Suprapubic skin (tissue), 3 donors: ENCODE data around the gene TNFRSF9.

Experiments
- CTCF ChIP-seq, 2 donors: fragments of 200-600 bp in 1 of 2; fragments of 450-650 bp in 1 of 2; sonication (generic) in 1 of 2; IDR thresholded peaks; one replicate each; pipeline ENCODE4 v1.5.1; 2016 to 2019; ENCODE audit warnings: antibody characterized with exemption in 2 of 2, mild to moderate bottlenecking in 1 of 2, moderate library complexity in 1 of 2
- POLR2A ChIP-seq, 2 donors: fragments of 450-650 bp; IDR thresholded peaks; one replicate each; pipeline ENCODE4 v1.6.1; 2017; ENCODE audit warnings: antibody characterized with exemption in 2 of 2, mild to moderate bottlenecking in 2 of 2, moderate library complexity in 2 of 2

GRCh38 chr1:7971024-7971423 is 30.4 kb upstream of the TNFRSF9 start:
- TF ChIP-seq CTCF (IDR thresholded peaks at IDR 0.05) (no peak), POLR2A (IDR thresholded peaks at IDR 0.05) (no peak)
